ENCODE results near the gene C12orf50.
"Not testable (repeated sequence)": the region's sequence is repeated elsewhere in the genome, so short reads cannot be mapped to it uniquely, and the experiment has no call there.

Gene C12orf50

DNA sequence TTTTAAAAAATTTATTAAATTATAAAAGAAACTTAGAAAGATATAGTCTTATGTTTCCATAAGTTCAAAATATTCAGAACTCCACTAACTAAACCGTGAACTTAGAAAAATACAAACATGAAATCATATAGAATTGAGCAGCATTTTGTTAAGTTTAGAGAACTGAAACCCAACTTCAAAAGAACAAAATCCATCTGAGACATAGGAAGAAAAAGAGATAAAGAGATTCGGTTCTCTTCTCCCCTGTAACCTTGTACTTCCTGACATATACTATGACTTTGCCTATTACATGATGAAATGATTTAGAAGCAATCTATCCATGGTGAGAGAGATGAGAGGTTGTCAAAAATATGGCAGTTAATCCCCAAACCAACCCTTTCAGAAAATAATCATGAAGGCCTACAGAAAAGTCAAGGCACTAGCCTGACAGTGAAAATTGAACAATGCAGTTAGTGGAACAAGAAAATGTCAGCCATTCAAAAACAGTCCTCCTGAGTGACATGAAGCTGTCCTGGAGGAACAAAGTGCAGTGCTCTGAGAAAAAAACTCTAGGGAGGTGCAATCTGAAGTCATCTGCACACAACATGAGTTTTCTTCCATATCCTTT lies 44.0 kb downstream of the C12orf50 start:
- DNase-seq (ENCODE audit: low spot score): no peak

GRCh38 chr12:87982208-87982607 lies 47.0 kb downstream of the C12orf50 start:
- DNase-seq (ENCODE audit: low spot score): no peak

- no peak for DNase-seq (ENCODE audit: low spot score)
Observed at GRCh38 chr12:87981495-87981894, 47.7 kb downstream of the C12orf50 start.

DNA sequence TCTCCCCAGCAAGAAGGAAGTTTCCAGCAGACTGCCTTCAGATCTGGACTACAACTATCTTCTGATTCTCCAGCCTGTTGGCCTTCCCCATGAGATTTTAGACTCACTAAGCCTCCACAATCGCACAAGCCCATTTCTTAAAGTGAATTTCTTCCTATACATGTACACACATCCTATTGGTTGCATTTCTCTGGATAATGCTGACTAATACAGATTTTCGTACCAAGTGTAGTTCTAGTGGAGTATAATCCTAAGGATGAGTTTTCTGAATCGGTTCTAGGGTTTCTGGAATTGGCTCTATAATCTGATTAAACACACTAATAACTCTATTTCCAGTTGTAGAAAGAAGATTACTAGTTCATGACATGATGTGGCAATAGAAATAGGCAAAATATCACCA lies 53.3 kb downstream of the C12orf50 start:
- no peak for DNase-seq (ENCODE audit: low spot score)

DNA sequence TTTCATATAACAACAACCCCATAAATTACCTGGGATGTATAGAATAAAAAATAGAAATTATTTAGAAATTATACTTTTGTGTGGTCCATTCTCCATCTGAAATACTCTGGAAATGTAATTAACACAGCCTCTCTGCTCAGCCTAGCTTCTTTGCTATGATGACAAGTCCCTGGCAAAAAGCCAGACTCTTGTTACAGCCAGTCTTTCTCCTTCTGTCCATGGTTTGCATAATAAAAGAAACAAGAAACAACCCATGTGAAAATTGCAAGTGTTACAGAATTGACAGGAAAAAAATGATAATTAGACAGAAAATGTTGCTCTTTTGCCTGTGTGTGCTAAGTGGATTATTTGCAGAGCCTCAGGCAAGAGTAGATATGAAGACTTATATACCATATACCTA lies 61.3 kb downstream of the C12orf50 start:
- DNase-seq (ENCODE audit: low spot score): no peak

- DNase-seq (ENCODE audit: low spot score): no peak
Observed at GRCh38 chr12:87960566-87960965, 68.6 kb downstream of the C12orf50 start.

DNA sequence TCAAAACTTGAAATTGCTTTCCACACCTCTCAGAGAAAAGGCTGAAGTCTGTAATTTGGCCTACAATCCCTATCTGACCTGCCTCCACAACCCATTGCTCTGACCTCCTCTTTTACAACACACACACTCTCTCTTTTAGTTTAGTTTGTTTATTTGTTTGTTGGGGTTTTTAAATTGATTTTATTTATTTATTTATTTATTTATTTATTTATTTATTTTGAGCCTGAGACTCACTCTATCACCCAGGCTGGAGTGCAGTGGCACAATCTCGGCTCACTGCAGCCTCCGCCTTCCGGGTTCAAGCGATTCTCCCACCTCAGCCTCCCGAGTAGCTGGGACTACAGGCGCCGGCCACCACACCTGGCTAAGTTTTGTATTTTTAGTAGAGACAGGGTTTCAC lies 75.2 kb downstream of the C12orf50 start:
- not testable (repeated sequence) for DNase-seq (ENCODE audit: low spot score)

DNA sequence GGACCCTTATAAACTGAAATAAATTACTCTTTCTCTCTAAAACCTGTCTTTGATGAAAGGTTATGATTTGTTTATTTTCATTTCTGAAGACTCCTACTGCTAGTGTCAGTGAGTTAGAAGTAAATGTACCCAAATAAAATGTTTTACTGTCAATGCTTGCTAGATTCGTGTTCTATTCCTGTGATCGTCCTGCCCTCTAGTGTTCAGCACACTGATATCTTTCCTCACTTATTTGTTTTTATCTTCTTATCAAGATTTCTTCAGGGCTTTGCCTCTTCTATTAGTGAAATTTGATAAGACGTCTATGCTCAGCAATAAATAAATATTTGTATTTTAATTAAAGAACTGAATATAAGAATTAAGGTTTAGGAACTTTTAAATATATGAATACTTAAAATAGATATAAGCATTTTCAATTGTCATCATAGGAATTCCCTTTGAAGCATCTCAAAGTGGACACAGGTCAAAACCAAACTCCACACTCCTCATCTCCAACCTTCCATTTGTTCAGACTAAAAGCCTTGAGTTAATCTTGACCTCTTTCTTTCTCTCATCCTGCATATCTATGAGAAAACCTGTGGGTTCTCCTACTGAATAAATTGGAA lies 75.8 kb downstream of the C12orf50 start:
- peak; percentile 74 for DNase-seq (ENCODE audit: low spot score)

- peak; percentile 43 for DNase-seq (ENCODE audit: low spot score)
Observed at GRCh38 chr12:87952850-87953249, 76.4 kb downstream of the C12orf50 start.

GRCh38 chr12:87952223-87952622 lies 77.0 kb downstream of the C12orf50 start:
- DNase-seq (ENCODE audit: low spot score): no peak

- DNase-seq (ENCODE audit: low spot score): no peak
Observed at GRCh38 chr12:87943762-87944161, 85.4 kb downstream of the C12orf50 start.

DNA sequence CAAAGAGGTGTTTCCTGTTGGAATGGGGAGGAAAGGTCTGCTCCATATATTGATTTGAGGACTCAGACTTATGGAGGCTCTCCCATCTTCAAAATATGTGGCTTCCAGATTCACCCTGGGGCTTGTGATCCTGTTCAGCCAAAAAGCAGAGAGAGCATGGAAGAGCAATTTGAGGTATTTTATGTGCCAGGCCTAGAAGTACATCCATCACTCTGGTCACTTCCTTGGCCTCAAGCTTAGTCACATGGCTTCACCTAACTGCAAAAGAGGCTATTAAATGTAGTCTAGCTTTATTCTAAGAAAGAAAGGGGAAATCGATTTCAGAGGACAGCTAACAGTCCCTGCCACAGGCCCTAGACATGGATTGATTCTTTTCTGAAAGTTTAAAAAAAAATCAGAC lies 86.2 kb downstream of the C12orf50 start:
- DNase-seq (ENCODE audit: low spot score): no peak

DNA sequence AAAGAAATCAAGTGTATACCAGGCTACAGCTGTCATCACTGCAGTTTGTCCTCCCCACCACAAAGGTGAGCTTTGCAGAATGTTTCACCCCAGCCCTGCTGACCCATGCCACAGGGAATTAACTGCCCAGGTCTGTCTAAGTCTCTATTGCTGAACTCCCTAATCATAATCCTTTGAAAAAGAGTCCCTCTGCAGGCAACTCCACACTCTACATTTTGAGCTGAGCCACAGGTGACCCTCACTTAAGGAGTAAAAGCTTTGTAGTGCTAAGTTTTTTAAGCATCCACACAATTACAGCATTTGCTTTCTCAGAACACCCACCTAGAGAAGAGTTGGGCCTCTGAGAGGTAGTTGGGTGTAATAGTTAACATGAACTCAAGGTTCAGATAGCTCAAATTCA lies 90.0 kb downstream of the C12orf50 start:
- no peak for DNase-seq (ENCODE audit: low spot score)

GRCh38 chr12:87935216-87935615 lies 94.0 kb downstream of the C12orf50 start:
- DNase-seq (ENCODE audit: low spot score): no peak

DNA sequence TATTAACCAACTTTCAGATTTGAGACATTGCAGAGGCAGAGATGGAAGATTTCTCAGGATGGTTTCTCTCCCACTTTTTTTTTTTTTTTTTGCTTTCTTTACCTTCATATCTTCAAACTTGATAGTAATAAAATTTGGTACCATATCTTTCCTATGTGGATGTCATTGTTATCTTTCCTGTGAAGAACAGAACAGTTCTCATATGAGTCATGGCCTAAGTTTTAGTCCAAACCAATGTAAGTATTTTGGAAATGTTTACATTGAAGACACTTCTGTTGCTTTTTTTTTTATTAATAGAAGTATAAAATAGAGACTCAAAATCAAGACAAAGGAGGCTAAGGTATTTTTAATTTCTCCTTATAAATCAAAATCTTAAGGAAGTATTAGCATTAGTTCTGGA lies 95.2 kb downstream of the C12orf50 start:
- no peak for DNase-seq (ENCODE audit: low spot score)

GRCh38 chr12:87931812-87932211 lies 97.4 kb downstream of the C12orf50 start:
- DNase-seq (ENCODE audit: low spot score): no peak

DNA sequence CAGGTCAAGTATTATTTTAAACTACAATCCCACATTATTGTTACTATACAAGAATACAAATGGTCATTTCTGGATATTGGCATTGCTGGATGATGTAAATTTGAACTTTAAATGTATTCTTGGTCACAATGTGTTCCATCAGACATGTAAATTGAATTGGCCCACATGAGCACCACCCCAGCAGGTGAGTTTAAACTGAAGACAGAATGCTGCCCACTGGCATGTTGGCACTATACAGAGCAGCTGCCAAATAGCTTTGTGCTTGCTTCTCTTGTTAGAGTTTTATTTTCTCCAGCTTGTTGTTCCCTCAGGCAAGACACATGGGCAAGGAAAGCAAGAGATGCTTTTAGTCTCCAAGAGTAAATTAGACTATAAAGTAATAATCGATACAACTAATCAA lies 98.6 kb downstream of the C12orf50 start:
- DNase-seq (ENCODE audit: low spot score): no peak
